ENCODE data around the gene ACTR2.
"Not testable (repeated sequence)": the region's sequence is repeated elsewhere in the genome, so short reads cannot be mapped to it uniquely, and the experiment has no call there.

Gene ACTR2

DNA sequence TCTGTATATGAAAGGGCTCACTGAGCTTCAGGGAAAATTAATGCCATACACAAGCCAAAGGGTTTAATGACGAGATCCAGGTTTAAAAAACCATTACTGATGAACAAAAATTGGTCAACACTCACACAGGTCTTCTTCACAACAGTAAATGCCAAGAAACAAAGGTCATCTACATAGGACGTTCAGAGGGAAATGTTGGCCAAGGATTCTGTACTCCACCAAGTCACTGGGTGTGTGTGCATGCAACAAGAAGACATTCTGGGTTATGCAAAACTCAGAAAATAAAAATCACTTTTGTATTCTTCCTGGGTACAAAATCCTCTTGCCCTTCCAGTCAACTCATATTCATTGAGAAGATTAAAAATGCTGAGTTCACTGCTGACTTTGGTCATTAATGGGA, 78.3 kb downstream of the ACTR2 start:
- WGBS, 2 experiments: 90 to 96% methylated on average over 2 of the region's 2 CpGs
- H3K27ac ChIP-seq (ENCODE audit: insufficient read depth, low read depth, low read length, poor library complexity, severe bottlenecking): no peak overlapping the region
- H3K36me3 ChIP-seq (ENCODE audit: control insufficient read depth, insufficient read depth, low read length): no peaks in the 10 kb centered on the region
- no peaks in the 10 kb centered on the region for H3K27me3 ChIP-seq (ENCODE audit: control insufficient read depth, insufficient read depth, low read length, poor library complexity, severe bottlenecking)
- H3K4me3 ChIP-seq (ENCODE audit: insufficient read depth, low read depth, low read length): no peak overlapping the region
- peaks cover 16% of the 10 kb centered on the region for H3K4me1 ChIP-seq (ENCODE audit: control insufficient read depth, insufficient read depth, low read length)
- H3K9me3 ChIP-seq (ENCODE audit: control insufficient read depth, low read length): no peaks in the 10 kb centered on the region

DNA sequence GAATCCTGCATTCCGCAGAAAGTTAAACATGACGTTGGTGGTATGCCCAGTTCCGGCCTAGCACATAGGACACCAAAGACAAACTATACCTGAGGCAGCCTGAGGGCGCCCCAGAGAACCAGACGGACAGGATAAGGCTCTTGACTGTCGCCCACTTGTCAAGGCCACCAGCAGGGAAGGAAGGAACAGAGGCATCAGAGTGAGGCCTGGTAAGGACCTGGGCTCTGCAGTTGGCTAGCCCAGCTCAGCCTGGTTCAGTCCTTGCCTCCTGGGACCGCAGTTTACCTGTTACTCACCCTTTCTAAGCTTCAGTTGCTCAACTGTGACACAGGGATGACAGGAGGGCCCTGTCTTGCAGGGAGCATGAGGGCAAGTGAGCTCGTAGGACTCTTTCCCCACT, 82.1 kb downstream of the ACTR2 start:
- H3K9me3 ChIP-seq (ENCODE audit: control insufficient read depth, low read length): no peaks in the 10 kb centered on the region
- H3K27me3 ChIP-seq (ENCODE audit: control insufficient read depth, insufficient read depth, low read length, poor library complexity, severe bottlenecking): no peaks in the 10 kb centered on the region
- 89 to 92% methylated on average over 8 of the region's 8 CpGs for WGBS, 2 experiments
- H3K4me3 ChIP-seq (ENCODE audit: insufficient read depth, low read depth, low read length): no peak overlapping the region
- H3K36me3 ChIP-seq (ENCODE audit: control insufficient read depth, insufficient read depth, low read length): peaks cover 7% of the 10 kb centered on the region
- H3K27ac ChIP-seq (ENCODE audit: insufficient read depth, low read depth, low read length, poor library complexity, severe bottlenecking): no peak overlapping the region
- H3K4me1 ChIP-seq (ENCODE audit: control insufficient read depth, insufficient read depth, low read length): no peaks in the 10 kb centered on the region

DNA sequence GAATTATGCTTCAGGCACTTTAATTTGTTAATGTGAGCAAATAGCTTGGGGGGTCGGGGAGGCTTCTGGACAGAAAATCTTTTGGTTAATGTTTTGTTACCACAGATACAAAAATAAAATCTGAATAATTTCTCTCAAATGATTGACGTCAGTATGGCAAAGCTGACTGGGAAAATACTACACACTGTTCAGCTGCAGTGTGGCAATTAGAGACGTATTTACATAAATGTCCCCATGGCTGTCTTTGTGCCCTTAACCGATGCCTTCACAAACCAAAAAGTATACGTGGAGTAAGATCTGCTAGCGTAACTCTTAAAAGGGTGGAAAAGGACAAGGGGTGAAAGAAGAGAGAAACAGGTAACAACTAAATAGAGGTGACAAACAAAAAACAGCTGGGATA, 83.4 kb downstream of the ACTR2 start:
- 95 to 96% methylated on average over 5 to 6 of the region's 6 CpGs for WGBS, 2 experiments
- Histone ChIP-seq H3K27ac (ENCODE audit: insufficient read depth, low read depth, low read length, poor library complexity, severe bottlenecking) (no peak overlapping the region), H3K4me3 (ENCODE audit: insufficient read depth, low read depth, low read length) (no peak overlapping the region), H3K9me3 (ENCODE audit: control insufficient read depth, low read length) (no peaks in the 10 kb centered on the region), H3K36me3 (ENCODE audit: control insufficient read depth, insufficient read depth, low read length) (peaks cover 7% of the 10 kb centered on the region), H3K4me1 (ENCODE audit: control insufficient read depth, insufficient read depth, low read length) (no peaks in the 10 kb centered on the region), H3K27me3 (ENCODE audit: control insufficient read depth, insufficient read depth, low read length, poor library complexity, severe bottlenecking) (no peaks in the 10 kb centered on the region)

DNA sequence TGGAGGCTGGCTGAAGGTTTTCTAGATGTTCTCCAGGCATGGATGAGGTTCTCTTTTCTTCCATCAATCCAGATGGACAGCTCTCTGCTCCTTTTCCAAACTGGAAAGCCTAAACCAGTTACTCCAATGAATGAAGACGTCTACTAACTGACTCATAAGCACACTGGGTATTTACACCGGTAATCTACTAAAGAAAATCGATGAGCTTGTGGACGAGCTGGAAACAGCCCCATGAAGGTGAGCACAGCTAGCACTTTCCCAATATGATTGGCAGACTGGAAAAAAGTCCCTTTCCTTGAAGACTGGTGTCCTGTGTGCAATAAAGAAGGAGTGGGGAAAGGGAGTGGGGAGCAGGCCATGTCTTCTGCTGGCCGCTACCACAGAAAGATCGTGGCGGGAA, 84.0 kb downstream of the ACTR2 start:
- Histone ChIP-seq H3K4me1 (ENCODE audit: control insufficient read depth, insufficient read depth, low read length) (no peaks in the 10 kb centered on the region), H3K27me3 (ENCODE audit: control insufficient read depth, insufficient read depth, low read length, poor library complexity, severe bottlenecking) (no peaks in the 10 kb centered on the region), H3K4me3 (ENCODE audit: insufficient read depth, low read depth, low read length) (no peak overlapping the region), H3K27ac (ENCODE audit: insufficient read depth, low read depth, low read length, poor library complexity, severe bottlenecking) (no peak overlapping the region), H3K36me3 (ENCODE audit: control insufficient read depth, insufficient read depth, low read length) (peaks cover 7% of the 10 kb centered on the region), H3K9me3 (ENCODE audit: control insufficient read depth, low read length) (no peaks in the 10 kb centered on the region)
- 95 to 97% methylated on average over 7 of the region's 7 CpGs for WGBS, 2 experiments

DNA sequence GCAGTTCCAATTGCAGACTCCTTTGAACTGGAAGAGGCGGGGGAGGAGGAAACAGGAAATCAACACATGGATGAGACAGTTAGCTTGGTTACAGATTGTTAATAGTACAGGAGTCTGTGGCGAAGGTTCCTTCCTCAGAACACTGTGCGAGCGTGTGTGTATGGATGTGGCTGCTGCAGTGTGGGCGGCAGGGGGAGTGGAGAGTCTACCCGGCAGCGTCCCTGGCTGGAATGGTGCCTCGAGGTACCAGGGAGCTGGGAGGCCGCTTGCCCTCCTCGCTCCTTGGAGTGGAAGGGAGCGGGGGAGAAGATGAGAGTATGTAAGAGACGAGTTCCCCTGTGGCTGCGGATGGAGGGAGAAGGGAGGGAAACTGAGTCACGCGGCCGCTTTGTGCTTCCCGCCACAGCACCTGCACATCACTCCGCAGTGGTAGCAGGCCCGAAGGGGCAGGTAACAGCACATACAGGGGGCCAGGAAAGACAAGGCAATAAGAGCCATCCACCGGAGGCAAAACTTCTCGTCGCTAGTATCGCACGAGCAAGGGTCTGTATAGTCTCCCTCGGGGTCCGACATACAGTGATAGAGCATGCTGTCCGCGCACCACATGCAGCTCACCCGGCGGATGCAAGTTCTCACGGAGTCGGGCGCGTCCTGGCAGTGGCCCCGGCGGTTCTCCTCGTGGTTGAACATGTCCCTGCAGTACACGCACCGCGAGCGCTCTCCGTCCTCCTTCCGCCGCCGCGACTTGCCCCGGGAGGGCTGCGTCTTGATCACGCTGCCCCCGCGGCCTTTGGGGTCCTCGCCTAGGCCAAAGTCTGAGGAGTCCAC, 85.7 kb downstream of the ACTR2 start:
- 97% methylated on average over 52 of the region's 52 CpGs for WGBS, 2 experiments
- H3K4me3 ChIP-seq (ENCODE audit: insufficient read depth, low read depth, low read length): no peak overlapping the region
- no peak overlapping the region for H3K27ac ChIP-seq (ENCODE audit: insufficient read depth, low read depth, low read length, poor library complexity, severe bottlenecking)
- peaks cover 7% of the 10 kb centered on the region for H3K36me3 ChIP-seq (ENCODE audit: control insufficient read depth, insufficient read depth, low read length)
- no peaks in the 10 kb centered on the region for H3K4me1 ChIP-seq (ENCODE audit: control insufficient read depth, insufficient read depth, low read length)
- H3K9me3 ChIP-seq (ENCODE audit: control insufficient read depth, low read length): no peaks in the 10 kb centered on the region
- no peaks in the 10 kb centered on the region for H3K27me3 ChIP-seq (ENCODE audit: control insufficient read depth, insufficient read depth, low read length, poor library complexity, severe bottlenecking)

DNA sequence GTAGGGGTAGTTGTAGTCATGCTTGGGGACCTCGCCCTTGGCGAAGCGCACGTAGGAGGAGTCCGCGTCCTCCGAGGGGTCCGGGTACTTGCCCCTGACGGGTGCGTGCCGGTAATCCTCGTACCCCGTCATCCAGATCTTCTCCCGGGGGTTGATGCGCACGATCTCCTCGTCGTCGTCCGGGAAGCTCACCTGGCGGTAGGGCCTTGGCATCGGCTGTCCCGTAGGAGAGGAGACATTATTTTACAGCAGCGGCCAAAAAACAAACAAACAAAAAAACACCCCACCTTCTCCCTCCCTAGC, 86.3 kb downstream of the ACTR2 start:
- Histone ChIP-seq H3K9me3 (ENCODE audit: control insufficient read depth, low read length) (no peaks in the 10 kb centered on the region), H3K27ac (ENCODE audit: insufficient read depth, low read depth, low read length, poor library complexity, severe bottlenecking) (no peak overlapping the region), H3K4me3 (ENCODE audit: insufficient read depth, low read depth, low read length) (no peak overlapping the region), H3K36me3 (ENCODE audit: control insufficient read depth, insufficient read depth, low read length) (peaks cover 7% of the 10 kb centered on the region), H3K4me1 (ENCODE audit: control insufficient read depth, insufficient read depth, low read length) (no peaks in the 10 kb centered on the region), H3K27me3 (ENCODE audit: control insufficient read depth, insufficient read depth, low read length, poor library complexity, severe bottlenecking) (no peaks in the 10 kb centered on the region)
- 94 to 97% methylated on average over 24 of the region's 24 CpGs for WGBS, 2 experiments

DNA sequence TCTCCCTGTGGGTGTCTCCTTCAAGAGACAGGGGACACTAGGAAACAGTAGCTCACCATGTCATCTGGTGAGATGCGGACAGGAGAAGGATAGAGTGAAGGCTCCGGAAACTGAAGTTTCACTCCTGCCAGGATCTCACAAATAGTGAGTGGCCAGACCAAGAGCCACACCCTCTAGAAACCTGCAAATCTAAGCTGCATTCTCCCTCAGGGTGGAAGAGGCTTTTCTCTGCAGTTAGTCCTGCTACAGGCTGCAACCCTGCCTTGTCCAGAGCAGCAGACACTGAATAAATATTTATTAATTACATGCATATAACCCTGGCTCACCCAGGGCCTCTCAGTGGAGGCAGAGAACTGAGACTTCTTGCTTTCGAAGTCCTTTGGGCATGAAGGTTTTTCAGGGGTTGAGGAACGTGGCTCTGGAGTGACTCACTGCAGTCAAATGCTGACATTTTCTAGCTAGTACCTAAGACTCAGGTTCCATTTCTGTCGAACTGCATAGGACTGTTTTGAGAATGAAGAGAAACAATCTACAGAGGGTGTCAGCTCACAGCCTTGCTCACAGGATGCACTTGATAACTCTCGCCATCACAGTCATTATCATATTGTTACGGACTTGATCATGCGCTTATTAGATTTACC, 87.3 kb downstream of the ACTR2 start:
- 93% methylated on average over 8 of the region's 8 CpGs for WGBS, 2 experiments
- peaks cover 7% of the 10 kb centered on the region for H3K36me3 ChIP-seq (ENCODE audit: control insufficient read depth, insufficient read depth, low read length)
- H3K4me3 ChIP-seq (ENCODE audit: insufficient read depth, low read depth, low read length): no peak overlapping the region
- no peaks in the 10 kb centered on the region for H3K4me1 ChIP-seq (ENCODE audit: control insufficient read depth, insufficient read depth, low read length)
- no peaks in the 10 kb centered on the region for H3K9me3 ChIP-seq (ENCODE audit: control insufficient read depth, low read length)
- no peak overlapping the region for H3K27ac ChIP-seq (ENCODE audit: insufficient read depth, low read depth, low read length, poor library complexity, severe bottlenecking)
- H3K27me3 ChIP-seq (ENCODE audit: control insufficient read depth, insufficient read depth, low read length, poor library complexity, severe bottlenecking): no peaks in the 10 kb centered on the region

DNA sequence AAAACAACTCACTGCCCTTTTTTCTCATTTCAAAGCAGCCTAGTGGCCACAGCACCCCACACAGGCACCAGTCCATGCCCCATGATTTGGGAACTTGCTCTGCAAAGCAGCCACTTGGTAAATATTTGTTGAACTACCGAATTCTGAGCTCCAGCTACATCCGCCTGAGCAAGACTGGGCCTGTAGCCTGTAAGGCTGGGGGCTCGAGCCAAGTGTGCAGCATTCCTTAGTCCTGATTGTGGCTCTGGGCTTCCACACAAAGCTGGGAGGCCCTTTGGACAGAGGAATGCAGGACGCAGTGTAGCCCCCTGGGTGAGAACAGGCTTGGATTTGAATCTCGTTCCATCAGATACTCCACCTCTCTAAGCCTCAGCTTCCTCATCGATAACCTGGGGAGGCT, 88.4 kb downstream of the ACTR2 start:
- Histone ChIP-seq H3K27ac (ENCODE audit: insufficient read depth, low read depth, low read length, poor library complexity, severe bottlenecking) (no peak overlapping the region), H3K4me1 (ENCODE audit: control insufficient read depth, insufficient read depth, low read length) (no peaks in the 10 kb centered on the region), H3K36me3 (ENCODE audit: control insufficient read depth, insufficient read depth, low read length) (peaks cover 7% of the 10 kb centered on the region), H3K4me3 (ENCODE audit: insufficient read depth, low read depth, low read length) (no peak overlapping the region), H3K9me3 (ENCODE audit: control insufficient read depth, low read length) (no peaks in the 10 kb centered on the region), H3K27me3 (ENCODE audit: control insufficient read depth, insufficient read depth, low read length, poor library complexity, severe bottlenecking) (no peaks in the 10 kb centered on the region)
- 77 to 96% methylated on average over 5 to 6 of the region's 6 CpGs for WGBS, 2 experiments

DNA sequence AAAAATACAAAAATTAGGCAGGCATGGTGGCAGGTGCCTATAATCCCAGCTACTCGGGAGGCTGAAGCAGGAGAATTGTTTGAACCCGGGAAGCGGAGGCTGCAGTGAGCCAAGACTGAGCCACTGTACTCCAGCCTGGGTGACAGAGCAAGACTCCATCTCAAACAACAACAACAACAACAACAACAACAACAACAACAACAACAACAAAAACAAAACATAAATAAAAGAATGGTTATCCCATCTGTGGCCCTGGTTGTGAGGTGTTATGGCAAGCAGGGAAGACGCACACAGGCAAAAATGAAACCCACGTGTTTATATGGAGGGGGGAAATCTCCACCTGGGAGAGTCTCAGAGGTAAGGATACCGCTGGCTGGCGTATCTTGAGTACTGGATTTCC, 89.7 kb downstream of the ACTR2 start:
- H3K36me3 ChIP-seq (ENCODE audit: control insufficient read depth, insufficient read depth, low read length); H3K27ac ChIP-seq (ENCODE audit: insufficient read depth, low read depth, low read length, poor library complexity, severe bottlenecking): not testable (repeated sequence)
- 96% methylated on average over 7 of the region's 7 CpGs for WGBS, 2 experiments

DNA sequence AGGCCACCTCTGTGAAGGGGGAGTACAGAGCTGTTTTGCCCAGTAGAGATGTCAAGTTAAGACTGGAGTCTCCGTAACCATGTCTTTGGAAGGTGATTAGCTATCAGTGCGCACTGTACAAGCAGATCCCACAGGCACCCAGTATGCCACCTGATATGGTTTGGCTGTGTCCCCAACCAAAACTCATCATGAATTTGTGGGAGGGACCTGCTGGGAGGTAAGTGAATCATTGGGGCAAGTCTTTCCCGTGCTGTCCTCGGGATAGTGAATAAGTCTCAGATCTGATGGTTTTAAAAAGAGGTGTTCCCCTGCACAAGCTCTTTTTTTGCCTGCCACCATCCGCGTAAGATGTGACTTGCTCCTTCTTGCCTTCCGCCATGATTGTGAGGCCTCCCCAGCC, 90.2 kb downstream of the ACTR2 start:
- WGBS, 2 experiments: 96 to 98% methylated on average over 7 of the region's 7 CpGs
- Histone ChIP-seq H3K27me3 (ENCODE audit: control insufficient read depth, insufficient read depth, low read length, poor library complexity, severe bottlenecking) (no peaks in the 10 kb centered on the region), H3K27ac (ENCODE audit: insufficient read depth, low read depth, low read length, poor library complexity, severe bottlenecking) (no peak overlapping the region), H3K36me3 (ENCODE audit: control insufficient read depth, insufficient read depth, low read length) (peaks cover 7% of the 10 kb centered on the region), H3K9me3 (ENCODE audit: control insufficient read depth, low read length) (no peaks in the 10 kb centered on the region), H3K4me3 (ENCODE audit: insufficient read depth, low read depth, low read length) (no peak overlapping the region), H3K4me1 (ENCODE audit: control insufficient read depth, insufficient read depth, low read length) (no peaks in the 10 kb centered on the region)

More for the DNA sequence above, 89.7 kb downstream of the ACTR2 start:
- not testable (repeated sequence) for H3K4me3 ChIP-seq (ENCODE audit: insufficient read depth, low read depth, low read length); H3K4me1 ChIP-seq (ENCODE audit: control insufficient read depth, insufficient read depth, low read length); H3K9me3 ChIP-seq (ENCODE audit: control insufficient read depth, low read length); H3K27me3 ChIP-seq (ENCODE audit: control insufficient read depth, insufficient read depth, low read length, poor library complexity, severe bottlenecking)
